HT1080 (cell line): ENCODE results near the gene TCHP. TPM values are rescaled to one million over a fixed set of nuclear protein-coding genes. Genes with fewer than 3 reads are reported as not detected.

ENCODE experiments used
- DNase-seq: peaks from one replicate; pipeline ENCODE4 v3.0.0-alpha.2; 2015; ENCODE audit warnings: low read depth
- small RNA-seq: library from RNA; depleted of rRNA; stranded (forward); fragments of <200 nt; gene quantifications from one replicate; pipeline ENCODE3, GENCODE V24; 2014
- total RNA-seq: library from RNA; depleted of rRNA; stranded (reverse); fragments of >200 nt; shearing (Covaris generic); gene quantifications from 2 replicates; pipeline ENCODE4 v1.2.3, GENCODE V29; 2014; rRNA removed

TCHP gene
- total RNA-seq, 1 experiment from 2014 or later: 8.7 TPM

DNA sequence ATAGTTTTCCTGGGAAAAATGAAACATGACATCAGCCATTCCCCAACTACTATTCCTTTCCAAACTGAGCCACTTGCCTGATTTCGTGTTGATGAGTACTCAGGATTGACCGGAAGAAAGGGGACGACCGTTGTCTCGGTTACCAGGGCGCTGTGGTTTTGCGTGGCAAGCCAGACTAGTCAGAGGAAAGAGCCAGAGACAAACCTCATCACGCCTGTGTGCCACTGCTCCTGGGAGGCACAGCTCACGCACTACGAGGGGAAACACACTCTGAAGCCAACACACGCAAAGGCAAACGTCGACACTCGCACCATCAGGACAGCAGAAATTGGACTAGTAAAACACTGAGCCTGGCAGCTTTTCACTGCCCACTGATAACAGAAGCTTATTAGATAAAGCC lies 61.1 kb downstream of the TCHP start:
- DNase-seq: peak; percentile 76

DNA sequence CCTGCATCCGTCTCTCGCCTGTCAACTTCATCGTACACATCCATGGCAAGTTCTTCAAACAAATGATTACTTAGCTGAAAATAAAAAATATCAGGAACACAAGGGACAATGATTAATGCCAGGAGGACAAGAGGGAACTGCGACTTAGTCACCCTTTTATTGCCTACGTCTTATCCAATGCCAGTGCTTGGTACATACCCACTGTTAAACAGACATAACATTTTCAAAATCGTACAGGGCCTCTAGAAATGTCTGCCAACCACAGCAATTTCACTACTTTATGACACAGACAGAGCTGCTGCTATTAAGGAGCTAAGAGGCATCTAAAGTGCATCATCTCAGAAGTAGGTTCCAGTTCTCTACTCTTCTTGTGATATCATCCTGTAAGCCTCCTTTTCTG lies 61.5 kb downstream of the TCHP start:
- DNase-seq: peak; percentile 62

DNA sequence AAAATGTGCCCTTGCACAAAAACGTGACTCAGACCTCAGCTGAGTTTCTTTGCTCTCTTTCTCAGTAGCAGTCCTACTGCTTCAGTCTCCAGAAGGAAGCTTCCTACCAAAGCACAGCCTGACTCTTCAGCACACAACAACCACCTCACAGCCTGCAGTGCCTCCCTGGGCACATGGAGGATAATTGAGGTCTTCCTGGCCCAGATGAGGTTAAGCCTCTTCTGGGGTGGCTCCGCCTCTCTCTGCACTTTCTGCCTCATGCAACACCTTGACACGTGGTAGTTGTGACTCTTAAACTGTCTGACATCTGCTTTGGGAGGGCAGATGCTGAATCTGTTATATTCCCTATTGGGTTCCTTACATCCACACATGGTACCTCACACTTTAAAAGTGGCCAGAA lies 62.3 kb downstream of the TCHP start:
- DNase-seq: peak; percentile 36

GRCh38 chr12:109963330-109963729 lies 63.3 kb downstream of the TCHP start:
- DNase-seq: no peak

DNA sequence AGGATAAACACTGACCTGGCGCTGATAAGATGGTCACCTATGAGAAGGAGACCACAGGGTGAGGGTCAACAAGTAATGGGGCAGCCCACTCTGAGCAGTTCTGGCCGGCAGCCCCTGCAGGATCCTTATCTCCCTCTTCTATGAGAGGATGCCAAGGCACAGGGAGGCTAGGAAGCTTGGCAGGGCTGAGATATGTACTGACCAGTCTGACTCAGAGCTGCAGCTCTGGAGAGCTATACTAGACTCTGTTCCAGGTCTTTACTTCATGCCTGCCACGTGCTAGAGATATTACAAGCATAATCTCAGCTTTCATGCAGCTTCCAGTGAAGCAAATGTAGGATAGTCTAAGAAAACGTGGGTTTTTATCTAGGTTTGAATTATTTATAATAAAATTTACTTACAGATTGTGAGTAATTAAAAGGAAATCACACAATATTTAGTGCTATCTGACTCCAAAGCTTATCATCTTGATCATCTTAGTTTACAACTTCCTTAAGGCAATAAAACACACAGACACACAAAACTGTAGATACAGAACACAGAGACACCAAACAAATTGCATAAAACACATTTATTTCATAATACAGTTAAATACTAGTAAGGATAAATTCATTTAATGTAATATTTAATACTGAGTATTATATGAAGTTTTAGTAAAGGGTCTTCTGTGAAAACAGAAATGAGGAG lies 63.8 kb downstream of the TCHP start:
- DNase-seq: no peak

GRCh38 chr12:109966546-109966945 lies 66.5 kb downstream of the TCHP start:
- DNase-seq: no peak

DNA sequence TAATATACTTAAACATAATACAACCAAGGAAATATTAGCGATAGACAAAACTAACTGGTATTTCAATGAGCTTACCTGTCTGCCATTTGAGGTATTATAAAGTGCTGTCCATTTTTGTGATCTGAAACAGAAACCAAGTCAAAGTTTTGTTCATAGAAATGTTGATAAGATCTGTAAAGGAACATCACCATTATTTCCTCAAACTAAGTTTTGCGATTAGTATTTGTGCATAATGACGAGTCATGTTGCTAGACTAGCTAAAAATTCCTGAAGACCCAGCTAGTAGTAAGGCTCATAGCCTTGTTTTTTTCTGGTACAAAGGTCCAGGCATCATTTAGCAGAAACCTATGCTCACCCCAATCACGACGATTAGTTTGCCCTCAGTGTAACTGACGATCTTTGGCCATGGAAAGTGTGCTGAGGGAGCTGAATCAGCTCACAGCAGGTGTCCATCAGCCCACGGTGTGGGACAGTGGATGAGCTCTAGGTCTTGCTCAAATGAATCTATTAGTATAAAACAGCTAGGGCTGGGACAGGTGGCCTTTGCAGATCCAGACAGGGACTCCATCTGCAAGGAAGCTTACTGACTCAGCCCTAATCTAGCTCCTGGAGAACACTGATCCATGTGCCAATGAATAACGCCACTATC lies 67.4 kb downstream of the TCHP start:
- no peak for DNase-seq

Small RNA genes within 50 kb of the gene (small RNA-seq; reads per million reads assigned to genes)
- gene RN7SL441P: not detected

Other genes with a start within 250 kb of the TCHP start
- 1.9 TPM in 2 replicates for gene FAM222A, start 186.4 kb upstream of the TCHP start, total RNA-seq
- gene TRPV4, start 66.9 kb upstream of the TCHP start, total RNA-seq: 0.50 and 0.72 TPM in 2 replicates
- 61.4 and 76.5 TPM in 2 replicates for gene GLTP, start 19.7 kb upstream of the TCHP start, total RNA-seq
- 19.7 and 25.0 TPM in 2 replicates for gene GIT2, start 96.1 kb downstream of the TCHP start, total RNA-seq
- 36.4 and 40.6 TPM in 2 replicates for gene ANKRD13A, start 99.2 kb downstream of the TCHP start, total RNA-seq
- 5.5 and 10.7 TPM in 2 replicates for gene C12orf76, start 148.2 kb downstream of the TCHP start, total RNA-seq
- 4.4 and 4.9 TPM in 2 replicates for gene IFT81, start 224.1 kb downstream of the TCHP start, total RNA-seq